IPS-NIHi11 (cell line): ENCODE measurements around the gene BRPF1.

ENCODE experiments used
- DNase-seq: peaks from one replicate; pipeline ENCODE4 v3.0.0; 2012; ENCODE audit warnings: mixed read lengths, low spot score

The BRPF1 gene

DNA sequence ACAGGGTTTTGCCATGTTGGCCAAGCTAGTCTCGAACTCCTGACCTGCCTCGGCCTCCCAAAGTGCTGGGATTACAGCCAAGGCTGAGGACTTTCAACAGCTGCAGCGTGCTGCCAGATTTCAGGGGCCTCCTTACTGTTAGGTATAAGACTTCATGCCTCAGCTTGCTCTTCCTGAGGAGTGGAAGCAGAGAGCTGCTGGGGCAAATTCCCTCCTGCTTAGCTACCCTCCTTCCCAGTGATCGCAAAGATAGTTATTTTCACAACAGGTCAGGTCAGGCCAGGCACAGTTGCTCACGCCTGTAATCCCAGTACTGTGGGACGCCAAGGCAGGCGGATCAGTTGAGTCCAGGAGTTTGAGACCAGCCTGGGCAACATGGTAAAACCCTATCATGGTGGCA lies 30.5 kb upstream of the BRPF1 start:
- no peak for DNase-seq

DNA sequence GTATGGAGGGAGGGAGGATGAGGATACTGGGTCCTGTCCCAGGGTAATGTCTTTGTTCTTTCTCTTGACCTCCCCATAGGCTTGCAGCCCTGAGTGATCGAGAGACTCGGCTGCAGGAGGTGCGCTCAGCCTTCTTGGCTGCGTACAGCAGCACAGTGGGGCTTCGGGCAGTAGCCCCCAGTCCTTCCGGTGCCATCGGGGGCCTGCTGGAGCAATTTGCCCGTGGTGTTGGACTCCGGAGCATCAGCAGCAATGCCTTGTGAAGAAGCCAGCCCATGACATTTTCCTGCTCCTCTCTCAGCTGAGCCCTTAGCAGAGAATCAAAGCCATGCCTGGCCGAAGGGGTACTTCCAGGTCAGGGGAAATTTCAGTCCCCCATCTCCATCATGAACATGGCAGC lies 29.8 kb upstream of the BRPF1 start:
- DNase-seq, result no peak

DNA sequence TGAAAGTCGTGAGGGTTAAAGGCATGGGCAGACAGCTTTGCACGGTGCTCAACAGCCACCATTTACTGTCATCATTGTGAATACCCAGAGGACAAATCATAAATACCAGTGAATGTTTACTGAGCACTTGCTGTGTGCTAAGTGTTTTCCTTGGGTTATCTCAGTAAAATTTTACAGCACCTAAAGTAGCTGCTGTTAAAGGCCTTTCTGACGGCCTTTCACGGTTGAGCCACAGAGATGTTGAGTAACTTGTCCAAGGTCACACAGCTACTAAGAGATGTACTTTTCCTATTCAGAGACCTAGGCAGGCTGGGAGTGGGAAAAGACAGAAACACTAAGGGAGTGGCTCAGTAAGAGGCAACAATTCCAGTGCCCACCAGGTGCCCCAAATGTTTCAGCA lies 28.3 kb upstream of the BRPF1 start:
- no peak for DNase-seq

DNA sequence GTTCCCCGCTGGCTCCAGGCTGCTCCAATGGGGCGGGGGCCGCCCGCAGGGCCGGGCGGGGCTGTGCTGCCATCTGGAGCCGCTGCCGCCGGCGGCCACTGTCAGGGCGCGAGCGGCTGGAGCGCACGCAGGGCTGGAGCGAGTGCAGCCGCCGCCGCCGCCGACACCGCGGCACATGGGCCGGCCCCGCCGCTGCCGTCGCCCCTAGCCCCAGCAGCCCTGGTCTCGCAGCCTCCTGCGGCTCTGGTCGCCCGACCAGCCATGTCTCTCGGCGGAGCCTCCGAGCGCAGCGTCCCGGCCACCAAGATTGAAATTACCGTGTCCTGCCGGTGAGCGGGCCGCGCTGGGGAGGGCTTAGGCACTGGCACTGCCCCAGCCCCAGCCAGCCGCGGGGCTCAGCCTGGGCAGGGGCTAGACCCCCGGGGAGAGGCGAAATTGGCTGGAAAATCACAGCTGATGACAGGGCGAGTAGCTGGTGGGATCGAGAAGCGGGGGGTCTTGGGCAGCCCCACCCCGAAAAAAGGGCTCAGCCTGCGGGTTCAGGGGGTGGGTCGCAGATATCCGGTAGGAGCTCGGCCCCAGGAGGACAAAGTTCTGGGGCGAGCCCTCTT lies 27.7 kb upstream of the BRPF1 start, which contains the start of gene CPNE9:
CPNE9 (plus strand) TSS at position 98 of the 611 bp plus-strand sequence; CDS start at position 262, 164 bp downstream.
- peak; percentile 73 for DNase-seq

DNA sequence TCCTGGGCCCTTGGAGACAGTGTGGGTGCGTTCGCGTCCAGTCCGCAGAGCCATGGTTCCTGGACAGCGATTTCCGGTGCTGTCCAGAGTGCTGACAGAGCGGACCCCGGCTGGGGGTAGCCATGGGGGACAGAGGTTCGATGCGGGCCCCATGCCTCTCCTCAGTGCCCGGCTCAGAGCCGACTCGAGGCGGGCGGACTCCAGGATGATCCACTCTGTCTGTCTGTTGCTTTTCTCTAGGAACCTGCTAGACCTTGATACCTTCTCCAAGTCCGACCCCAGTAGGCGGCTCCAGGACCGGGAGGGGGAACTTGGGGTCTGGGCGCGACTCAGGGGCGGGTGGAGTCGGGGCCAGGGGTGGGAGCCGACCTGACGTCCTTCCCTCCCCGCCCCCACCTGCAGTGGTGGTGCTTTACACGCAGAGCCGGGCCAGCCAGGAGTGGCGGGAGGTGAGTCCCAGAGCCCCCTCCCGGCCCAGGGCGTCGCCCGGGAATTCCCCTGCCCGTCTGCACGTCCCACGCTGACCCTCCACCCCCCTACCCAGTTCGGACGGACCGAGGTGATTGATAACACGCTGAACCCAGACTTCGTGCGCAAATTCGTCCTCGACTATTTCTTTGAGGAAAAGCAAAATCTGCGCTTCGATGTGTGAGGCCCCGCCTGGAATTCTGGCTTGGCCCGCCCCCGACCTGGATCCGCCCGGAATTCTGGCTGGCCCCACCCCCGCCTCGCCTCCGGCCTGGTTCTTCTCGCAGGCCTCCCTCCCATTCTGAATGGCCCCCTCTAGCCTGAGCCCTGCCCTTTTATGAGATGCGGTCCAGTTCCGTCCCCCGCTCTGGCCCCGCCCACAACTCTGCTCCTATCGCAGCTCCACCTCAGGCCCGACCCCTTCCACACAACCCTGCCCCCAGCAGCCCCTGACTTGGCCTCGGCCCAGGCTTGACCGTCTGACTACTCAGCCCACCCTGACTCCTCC lies 26.9 kb upstream of the BRPF1 start:
- DNase-seq, result peak; percentile 95

DNA sequence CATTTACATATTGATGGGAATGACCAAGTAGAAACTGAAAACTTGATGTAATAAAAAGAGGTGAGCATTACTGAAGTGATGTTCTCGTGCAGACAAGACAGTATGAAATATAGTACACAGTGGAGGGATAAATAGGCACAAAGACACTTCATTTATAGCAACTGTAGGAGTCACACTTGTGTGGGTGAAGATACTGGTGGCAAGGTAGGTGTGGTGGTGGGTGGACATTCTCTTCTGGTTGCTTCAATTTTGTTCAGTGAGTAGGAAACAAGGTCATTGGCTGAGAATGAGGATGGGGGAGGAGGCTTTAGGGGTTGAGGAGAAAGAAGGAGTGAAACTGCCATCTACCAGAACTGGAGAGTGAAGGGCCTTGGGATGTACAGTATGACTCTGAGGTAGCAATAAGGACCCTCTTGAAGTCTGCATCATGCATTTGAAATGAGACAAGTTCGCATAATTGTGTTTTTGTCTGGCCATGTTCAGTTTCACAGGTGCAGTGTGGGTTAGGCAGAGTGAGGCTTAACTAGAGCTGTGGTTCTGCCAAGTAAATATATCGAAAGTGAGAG lies 21.3 kb upstream of the BRPF1 start:
- DNase-seq, result no peak

DNA sequence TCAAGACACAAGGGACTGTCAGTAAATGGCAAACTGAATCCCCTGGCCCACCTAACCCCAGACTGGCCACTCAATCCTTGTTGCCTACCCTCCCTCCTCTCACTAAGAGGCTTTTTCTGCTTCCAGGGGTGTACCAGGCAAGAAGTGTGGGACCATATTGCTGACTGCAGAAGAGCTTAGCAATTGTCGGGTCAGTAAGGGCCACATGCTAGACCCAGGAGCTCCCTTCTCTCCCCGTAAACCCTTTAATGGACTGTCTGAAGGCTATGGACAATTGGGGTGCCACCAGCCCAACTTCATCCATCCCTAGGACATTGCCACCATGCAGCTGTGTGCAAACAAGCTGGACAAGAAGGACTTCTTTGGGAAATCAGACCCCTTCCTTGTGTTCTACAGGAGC lies 19.1 kb upstream of the BRPF1 start:
- DNase-seq, result no peak

DNA sequence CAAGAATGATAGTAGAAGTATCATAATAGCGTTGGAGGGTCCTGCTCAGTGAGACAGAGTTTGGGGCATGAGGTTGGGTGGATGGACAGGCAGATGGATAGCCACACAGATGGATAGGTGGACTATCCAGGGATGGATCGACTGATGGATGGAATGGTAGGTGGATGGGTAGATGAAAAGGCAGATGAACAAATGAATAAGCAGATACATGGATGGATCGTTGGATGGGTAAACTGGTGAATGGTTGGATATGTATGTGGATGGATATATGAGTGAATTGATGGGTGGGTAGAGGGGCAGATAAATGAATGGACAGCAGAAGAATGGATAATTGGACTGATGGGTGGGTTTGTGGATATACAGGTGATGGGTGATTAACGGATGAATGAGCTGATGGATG lies 18.4 kb upstream of the BRPF1 start:
- no peak for DNase-seq

DNA sequence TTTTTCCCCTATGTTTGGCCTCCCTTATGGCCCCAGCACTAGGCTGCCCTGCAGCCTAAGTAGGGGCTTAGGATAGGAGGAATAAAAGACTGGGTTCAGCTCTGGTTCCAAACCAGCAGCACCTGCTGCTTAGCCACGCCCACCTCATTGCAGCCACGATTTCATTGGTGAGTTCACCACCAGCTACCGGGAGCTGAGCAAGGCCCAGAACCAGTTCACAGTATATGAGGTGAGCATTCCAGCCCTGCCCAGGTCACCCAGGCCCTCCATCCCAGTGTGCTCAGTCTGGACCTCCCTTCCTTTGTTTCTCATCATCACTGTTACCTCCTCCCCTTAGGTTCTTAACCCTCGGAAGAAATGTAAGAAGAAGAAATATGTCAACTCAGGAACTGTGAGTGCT lies 16.4 kb upstream of the BRPF1 start:
- DNase-seq, result peak; percentile 87

DNA sequence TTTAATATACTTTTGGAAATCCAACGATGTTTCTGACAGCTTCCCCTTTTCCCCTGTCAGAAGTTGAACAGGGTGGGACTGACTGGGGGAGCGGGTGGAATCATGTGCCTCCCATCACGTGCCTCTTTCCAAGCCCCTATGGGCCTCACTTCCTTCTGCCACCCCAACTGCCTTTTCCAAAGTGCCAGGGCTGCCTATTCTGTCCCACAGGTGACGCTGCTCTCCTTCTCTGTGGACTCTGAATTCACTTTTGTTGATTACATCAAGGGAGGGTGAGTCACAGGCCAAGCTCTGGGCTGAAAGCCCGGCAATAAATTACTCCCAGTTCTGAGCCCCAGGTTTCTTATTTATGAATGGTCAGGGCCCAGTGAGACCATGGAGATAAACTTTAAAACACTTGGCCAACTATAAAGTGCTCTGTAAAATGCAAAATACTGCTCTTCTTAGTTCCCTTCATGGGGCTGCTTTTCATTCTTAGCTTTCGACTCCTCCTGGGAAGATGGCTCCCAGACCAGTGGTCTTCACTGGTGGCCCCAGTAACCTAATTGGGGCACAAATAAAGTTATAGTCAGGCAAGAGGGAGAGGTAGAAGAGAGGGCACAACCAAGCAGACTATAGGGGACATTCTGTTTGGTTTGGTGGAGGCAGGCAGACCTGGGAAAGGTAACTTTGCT lies 15.6 kb upstream of the BRPF1 start:
- DNase-seq, result peak; percentile 33

DNA sequence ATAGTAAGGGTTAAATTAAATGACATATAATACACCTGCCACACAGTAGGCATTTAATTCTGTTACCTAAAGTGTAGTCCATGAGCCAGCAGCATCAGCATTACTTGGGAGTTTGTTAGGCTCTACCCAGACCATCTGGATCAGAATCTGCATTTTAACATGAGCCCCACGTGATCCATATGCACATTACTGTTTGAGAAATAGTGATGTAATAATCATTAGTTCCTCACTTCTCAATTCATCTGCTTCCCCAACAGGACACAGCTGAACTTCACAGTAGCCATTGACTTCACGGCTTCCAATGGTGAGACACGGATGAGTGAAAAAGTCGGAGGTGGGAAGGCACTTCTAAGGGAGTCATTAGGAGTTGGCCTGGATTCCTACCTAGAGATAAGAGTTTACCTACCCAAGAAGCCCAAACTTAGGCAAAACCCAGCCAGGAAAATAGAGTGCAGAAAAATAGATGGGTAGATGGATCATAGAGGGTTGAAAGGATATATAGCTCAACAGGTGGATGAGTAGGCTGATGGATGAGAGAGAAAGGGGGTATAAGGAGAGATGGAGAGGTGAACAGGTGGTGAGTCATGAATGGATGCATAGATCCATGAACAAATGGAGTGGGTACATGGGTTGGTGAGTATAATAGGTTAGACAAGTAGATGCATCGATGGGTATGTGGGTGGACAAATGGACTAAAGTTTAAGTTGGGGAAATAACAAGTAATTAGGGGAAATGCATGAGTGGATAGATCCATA lies 14.6 kb upstream of the BRPF1 start:
- no peak for DNase-seq

DNA sequence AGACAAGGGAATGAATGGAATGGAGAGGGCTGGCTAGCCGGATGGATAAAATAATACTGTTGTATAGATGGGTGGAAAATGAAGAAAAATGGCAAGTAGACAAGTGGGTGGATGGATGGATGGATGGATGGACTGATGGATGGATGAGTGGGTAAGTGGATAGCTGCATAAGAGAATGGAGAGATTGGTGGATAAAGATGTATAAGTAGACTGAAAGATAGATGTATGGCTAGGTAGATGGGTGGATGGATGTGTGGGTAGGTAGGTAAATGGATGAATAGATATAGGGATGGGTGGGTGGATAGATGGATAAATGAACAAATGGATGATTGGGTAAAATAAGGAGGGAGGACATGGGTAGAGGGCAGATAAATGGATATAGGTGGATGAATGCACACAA lies 14.0 kb upstream of the BRPF1 start:
- DNase-seq, result no peak

DNA sequence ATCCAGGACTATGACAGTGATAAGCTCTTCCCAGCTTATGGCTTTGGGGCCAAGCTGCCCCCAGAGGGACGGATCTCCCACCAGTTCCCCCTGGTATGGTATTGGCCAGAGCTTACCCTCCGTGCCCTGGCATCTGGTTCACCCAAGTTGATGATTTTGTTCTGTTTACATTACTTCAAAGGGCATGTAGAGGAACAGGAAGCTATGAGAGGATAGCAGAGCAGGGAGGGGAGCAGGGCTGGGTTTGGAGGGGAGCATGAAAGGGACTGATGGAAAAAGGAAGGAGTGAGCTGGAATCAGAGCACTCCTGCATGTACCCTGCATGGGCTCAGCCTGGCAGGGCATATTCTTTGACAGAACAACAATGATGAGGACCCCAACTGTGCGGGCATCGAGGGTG lies 13.4 kb upstream of the BRPF1 start:
- DNase-seq, result no peak

DNA sequence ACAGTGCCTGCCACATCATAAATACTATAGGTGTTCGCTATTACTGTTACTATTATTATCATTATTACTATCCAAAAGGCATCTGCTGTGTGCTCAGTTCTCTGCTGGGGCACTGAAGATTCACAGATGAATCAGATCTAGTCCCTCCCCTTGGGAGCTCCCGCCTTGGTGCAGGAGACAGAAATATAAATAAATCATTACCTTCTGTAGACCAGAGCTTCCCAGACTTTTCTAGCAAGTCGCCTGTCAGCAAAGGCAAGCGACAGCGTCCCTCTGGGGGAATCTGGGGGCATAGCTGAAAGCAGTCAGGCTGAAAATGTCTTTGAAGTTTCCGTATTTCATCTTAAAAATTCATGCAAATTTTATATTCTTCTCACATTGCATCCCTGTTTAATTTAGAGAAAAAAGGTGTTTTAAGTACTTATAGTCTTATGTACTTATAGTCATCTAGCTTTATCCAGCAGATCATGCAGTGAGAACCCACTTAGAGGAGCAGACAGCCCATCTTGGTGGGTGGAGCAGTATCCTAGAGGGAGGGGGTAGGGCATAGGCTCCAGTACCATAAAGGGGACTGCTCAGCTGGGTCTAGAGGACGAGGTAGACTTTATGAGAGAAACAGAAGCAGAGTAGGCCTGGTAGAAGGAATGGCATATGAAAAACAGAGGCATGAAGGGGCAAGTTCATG lies 10.4 kb upstream of the BRPF1 start:
- no peak for DNase-seq

DNA sequence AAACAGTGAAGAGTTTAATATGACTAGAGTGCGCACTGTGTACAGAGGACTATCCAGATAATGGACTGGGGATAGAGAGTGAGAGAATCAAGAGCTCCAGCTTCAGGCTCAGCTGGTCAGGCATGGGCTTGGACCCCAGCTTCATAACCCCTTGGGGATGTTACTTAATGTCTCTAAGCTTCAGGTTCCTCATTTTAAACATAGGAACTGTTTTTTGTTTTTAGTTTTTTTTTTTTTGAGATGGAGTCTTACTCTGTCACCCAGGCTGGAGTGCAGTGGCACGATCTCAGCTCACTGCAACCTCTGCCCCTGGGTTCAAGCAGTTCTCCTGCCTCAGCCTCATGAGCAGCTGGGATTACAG lies 9.9 kb upstream of the BRPF1 start:
- DNase-seq, result no peak

DNA sequence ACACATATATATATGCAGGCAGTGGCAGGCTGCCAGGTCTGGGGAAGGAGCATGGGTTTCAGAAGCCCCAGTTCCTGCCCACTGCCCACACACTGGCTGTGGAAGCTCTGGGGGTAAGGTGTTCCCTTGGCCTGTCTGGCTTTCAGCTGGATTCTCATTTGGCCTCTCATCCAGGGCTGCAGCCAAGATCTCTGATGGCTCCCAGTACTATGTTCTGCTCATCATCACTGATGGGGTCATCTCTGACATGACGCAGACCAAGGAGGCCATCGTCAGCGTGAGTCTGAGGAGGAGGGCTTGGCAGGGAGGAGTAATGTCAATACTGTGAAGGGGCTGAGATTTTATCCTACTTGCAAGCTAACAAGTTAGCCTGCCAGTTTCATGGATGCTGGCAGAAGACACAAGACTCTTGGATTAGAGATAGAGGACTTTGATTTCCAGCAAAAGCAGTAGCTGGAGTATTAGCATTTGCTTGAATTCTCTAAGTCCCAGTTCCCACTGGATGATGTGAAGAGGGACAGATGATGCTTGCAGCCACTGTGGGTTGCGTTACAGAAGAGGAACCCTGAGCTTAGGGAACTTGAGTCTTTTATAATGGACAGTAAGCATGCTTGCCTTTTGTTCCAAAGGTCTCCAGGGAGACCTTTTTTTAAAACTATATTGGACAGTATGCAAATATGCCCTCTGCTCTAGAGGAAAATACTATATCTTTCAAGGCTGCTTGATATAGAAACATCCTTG lies 5.6 kb upstream of the BRPF1 start:
- DNase-seq, result no peak

DNA sequence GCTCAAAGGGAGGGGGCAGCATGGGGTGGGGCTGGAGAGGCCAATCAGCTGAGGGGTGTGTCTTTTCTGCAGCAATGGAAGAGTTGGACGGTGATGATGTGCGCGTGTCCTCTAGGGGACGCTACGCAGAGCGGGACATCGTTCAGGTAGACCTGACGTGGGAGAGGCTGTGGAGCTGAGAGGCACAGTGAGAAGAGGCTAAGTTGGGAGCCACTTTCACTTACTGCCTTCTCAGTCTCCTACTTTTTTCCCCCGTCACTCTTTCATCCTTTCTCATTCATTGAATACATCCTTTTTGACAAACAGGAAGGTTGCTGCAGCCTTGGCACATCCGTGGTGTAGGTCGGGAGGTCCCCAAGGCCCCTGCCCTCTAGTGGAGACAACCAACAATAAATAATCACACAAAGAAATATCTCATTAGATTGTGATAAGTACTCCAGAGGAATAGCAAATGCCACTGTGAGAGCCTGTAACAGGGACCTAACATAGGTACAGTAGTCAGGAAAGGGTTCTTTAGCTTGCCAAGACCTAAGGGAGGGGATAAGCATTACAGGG lies 4.4 kb upstream of the BRPF1 start:
- DNase-seq, result peak; percentile 70

DNA sequence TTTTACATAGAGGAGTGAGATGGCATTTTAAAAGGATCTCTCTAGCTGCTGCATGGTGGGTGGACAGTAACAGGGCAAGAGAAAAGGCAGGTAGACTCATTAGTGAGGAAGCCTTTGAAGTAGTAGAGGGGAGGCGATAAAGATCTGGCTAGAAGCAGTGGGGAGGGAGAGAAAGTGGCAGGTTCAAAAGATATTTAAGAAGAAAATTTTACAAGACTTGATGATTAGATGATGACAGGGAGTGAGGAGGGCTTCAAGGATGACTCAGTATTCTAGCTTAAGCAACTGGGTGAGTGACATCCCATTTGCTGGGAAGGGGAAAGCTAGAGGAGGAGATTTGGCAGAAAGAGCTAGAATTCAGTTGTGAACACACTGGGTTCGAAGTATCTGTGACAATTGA lies 3.8 kb upstream of the BRPF1 start:
- no peak for DNase-seq

DNA sequence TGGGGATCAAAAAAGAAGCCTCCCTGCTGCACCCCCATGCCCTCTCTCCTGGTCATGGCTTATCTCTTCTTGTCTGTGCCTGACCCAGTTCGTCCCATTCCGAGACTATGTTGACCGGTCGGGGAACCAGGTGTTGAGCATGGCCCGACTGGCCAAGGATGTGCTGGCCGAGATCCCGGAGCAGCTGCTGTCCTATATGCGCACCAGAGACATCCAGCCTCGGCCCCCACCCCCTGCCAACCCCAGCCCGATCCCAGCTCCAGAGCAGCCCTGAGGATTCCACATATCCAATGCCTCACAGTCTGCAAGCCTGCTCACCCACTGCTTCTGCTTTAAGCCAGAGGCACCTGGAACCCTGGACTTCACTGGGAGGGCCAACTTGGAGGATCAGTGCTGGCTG lies 2.1 kb upstream of the BRPF1 start:
- no peak for DNase-seq

DNA sequence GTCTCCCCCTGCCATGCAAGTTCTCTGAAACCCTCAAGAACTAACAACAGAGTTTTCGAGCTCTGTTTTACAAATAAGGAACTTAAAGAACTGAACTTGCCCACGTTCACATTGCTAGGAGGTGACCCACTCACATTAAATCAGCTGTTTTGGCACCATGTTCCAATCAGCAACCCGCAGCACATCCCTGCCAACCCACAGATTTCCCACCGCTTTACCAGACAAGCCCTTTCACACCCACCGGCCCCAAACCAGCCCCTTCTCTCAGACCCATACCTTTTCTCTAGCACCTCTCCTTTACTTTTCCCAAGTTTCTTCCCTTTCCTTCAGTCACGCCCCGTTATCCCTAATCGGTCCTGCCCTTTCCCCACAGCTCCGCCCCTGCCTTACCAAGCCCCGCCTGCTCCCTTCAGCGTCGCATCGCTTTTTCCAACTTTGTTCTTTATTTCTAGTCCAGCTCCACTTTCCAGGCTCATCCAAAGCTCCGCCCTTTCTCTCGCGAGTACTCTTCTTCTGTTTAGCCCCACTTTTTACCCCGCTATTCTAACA lies 804 bp upstream of the BRPF1 start:
- peak; percentile 82 for DNase-seq
